Body of pancreas (tissue), 4 donors: ENCODE results near the gene CAMK2B. TPM values are rescaled to one million over a fixed set of nuclear protein-coding genes. Genes with fewer than 3 reads are reported as not detected.

Experiments
- ATAC-seq: fragments of 150-250 bp; one replicate; pipeline ENCODE4 v1.9.1; 2016
- DNase-seq, 4 donors: peaks; one replicate each; pipeline ENCODE4 v3.0.0-alpha.2; 2019
- H3K27ac ChIP-seq, 4 donors: fragments of 200-600 bp; sonication (generic); 1 replicate in 3 of 4; 2 replicates in 1 of 4; pipeline versions ENCODE4 v1.5.1 to v1.6.1; 2016 to 2019; ENCODE audit warnings: mild to moderate bottlenecking in 1 of 4, mixed read lengths in 1 of 4, moderate library complexity in 1 of 4
- H3K27me3 ChIP-seq, 2 donors: fragments of 200-600 bp; sonication (generic); one replicate each; pipeline ENCODE4 v1.6.0; 2016; ENCODE audit warnings: mild to moderate bottlenecking in 1 of 2
- H3K36me3 ChIP-seq, 2 donors: fragments of 200-600 bp; sonication (generic); replicated peaks in 1 of 2; 2 replicates each; pipeline ENCODE4 v1.5.1; 2016; ENCODE audit warnings: low read depth in 2 of 2; ENCODE audit not compliant: insufficient read depth in 1 of 2
- H3K4me1 ChIP-seq: fragments of 200-600 bp; sonication (generic); one replicate; pipeline ENCODE4 v1.6.0; 2016
- H3K4me3 ChIP-seq, 2 donors: fragments of 200-600 bp; sonication (generic); 1 replicate in 1 of 2; 2 replicates in 1 of 2; pipeline ENCODE4 v1.5.1; 2016 to 2019
- H3K9me3 ChIP-seq, 3 donors: fragments of 200-600 bp; sonication (generic); 1 replicate in 2 of 3; 2 replicates in 1 of 3; pipeline ENCODE4 v1.5.1; 2016
- POLR2A ChIP-seq, 3 donors: fragments of 450-650 bp; IDR thresholded peaks; one replicate each; pipeline ENCODE4 v1.6.1; 2016; ENCODE audit warnings: antibody characterized with exemption in 3 of 3, mild to moderate bottlenecking in 2 of 3
- WGBS, 2 donors: methylation state at CpG; one replicate each; pipeline ENCODE4 v1.1.5; 2017; 5-methylcytosine and 5-hydroxymethylcytosine counted together
- intact Hi-C: fragments of 100-400 bp; cut with DNase I; formaldehyde crosslinking; loops from one replicate; pipeline ENCODE4 v1.15.1; 2023
- total RNA-seq, 2 donors: library from RNA; depleted of rRNA; stranded (reverse); fragments of >200 nt; gene quantifications; one replicate each; pipeline ENCODE4 v1.1.0, GENCODE V29; 2016
- TF ChIP-seq, protein P1 (sequence below), 7 experiments: fragments of 450-650 bp in 4 of 7; fragments of 200-600 bp in 3 of 7; sonication (generic) in 3 of 7; IDR thresholded peaks; one replicate each; pipeline ENCODE4 v1.5.1; 2016 to 2019; ENCODE audit warnings: antibody characterized with exemption in 7 of 7

CAMK2B gene
- total RNA-seq, 2 donors from 2014 or later, result 0.52 to 7.6 TPM

GRCh38 chr7:44278451-44279161, 46.8 kb downstream of the CAMK2B start:
- TF ChIP-seq, protein P1, sequence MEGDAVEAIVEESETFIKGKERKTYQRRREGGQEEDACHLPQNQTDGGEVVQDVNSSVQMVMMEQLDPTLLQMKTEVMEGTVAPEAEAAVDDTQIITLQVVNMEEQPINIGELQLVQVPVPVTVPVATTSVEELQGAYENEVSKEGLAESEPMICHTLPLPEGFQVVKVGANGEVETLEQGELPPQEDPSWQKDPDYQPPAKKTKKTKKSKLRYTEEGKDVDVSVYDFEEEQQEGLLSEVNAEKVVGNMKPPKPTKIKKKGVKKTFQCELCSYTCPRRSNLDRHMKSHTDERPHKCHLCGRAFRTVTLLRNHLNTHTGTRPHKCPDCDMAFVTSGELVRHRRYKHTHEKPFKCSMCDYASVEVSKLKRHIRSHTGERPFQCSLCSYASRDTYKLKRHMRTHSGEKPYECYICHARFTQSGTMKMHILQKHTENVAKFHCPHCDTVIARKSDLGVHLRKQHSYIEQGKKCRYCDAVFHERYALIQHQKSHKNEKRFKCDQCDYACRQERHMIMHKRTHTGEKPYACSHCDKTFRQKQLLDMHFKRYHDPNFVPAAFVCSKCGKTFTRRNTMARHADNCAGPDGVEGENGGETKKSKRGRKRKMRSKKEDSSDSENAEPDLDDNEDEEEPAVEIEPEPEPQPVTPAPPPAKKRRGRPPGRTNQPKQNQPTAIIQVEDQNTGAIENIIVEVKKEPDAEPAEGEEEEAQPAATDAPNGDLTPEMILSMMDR (IDR thresholded peaks at IDR 0.05), result no peak
- TF ChIP-seq POLR2A (IDR thresholded peaks at IDR 0.05), result no peak
- no peak overlapping the region for H3K27ac ChIP-seq
- H3K9me3 ChIP-seq, result no peaks in the 10 kb centered on the region
- intact Hi-C loops, result no loop called here
- no peaks in the 10 kb centered on the region for H3K27me3 ChIP-seq
- ATAC-seq, result no peak
- no peak overlapping the region for H3K4me3 ChIP-seq
- no peaks in the 10 kb centered on the region for H3K4me1 ChIP-seq
- 60 to 76% methylated on average over 5 to 9 of the region's 9 CpGs for WGBS, 2 donors
- DNase-seq, result peak in 2 of 4 donors; percentile 2 to 6
- no peaks in the 10 kb centered on the region for H3K36me3 ChIP-seq

GRCh38 chr7:44277851-44278250, 47.5 kb downstream of the CAMK2B start:
- Histone ChIP-seq H3K36me3 (no peaks in the 10 kb centered on the region), H3K27ac (no peak overlapping the region), H3K27me3 (no peaks in the 10 kb centered on the region), H3K4me1 (no peaks in the 10 kb centered on the region), H3K4me3 (no peak overlapping the region), H3K9me3 (no peaks in the 10 kb centered on the region)
- WGBS, 2 donors, result 56 to 73% methylated on average over 7 of the region's 8 CpGs
- DNase-seq, result peak in 2 of 4 donors; percentile 5 to 9
- ATAC-seq, result no peak
- TF ChIP-seq, protein P1 (IDR thresholded peaks at IDR 0.05), result no peak
- TF ChIP-seq POLR2A (IDR thresholded peaks at IDR 0.05), result no peak
- intact Hi-C loops, result no loop called here

DNA sequence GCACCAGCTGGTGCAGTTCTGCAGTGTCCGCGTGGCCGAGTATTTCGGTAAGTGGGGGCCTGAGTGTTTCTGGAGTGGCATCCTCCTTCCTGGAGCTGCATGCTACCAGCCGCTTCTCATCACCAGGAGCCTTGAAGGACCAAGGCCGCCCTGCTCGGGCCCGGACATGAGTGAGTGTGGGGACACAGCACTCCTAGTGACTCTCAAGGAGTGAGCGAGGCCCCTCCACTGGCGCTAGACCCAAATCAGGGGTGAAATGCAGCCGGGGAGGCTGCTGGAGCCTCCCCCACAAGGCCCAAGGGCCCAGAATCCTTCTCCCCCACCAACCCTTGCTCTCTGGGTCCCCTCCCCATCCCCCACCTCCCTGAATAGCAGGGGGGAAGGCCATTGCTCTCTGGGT, 48.0 kb downstream of the CAMK2B start:
- TF ChIP-seq POLR2A (IDR thresholded peaks at IDR 0.05), result no peak
- H3K36me3 ChIP-seq, result no peaks in the 10 kb centered on the region
- WGBS, 2 donors, result 83 to 87% methylated on average over 10 to 11 of the region's 11 CpGs
- intact Hi-C loops, result no loop called here
- ATAC-seq (no peak), DNase-seq (peak in 1 of 4 donors; percentile 3)
- H3K4me3 ChIP-seq, result no peak overlapping the region
- H3K27ac ChIP-seq, result no peak overlapping the region
- H3K4me1 ChIP-seq, result no peaks in the 10 kb centered on the region
- no peaks in the 10 kb centered on the region for H3K27me3 ChIP-seq
- no peaks in the 10 kb centered on the region for H3K9me3 ChIP-seq

- intact Hi-C loops, result no loop called here
Observed at GRCh38 chr7:44276571-44277221, 48.7 kb downstream of the CAMK2B start.

DNA sequence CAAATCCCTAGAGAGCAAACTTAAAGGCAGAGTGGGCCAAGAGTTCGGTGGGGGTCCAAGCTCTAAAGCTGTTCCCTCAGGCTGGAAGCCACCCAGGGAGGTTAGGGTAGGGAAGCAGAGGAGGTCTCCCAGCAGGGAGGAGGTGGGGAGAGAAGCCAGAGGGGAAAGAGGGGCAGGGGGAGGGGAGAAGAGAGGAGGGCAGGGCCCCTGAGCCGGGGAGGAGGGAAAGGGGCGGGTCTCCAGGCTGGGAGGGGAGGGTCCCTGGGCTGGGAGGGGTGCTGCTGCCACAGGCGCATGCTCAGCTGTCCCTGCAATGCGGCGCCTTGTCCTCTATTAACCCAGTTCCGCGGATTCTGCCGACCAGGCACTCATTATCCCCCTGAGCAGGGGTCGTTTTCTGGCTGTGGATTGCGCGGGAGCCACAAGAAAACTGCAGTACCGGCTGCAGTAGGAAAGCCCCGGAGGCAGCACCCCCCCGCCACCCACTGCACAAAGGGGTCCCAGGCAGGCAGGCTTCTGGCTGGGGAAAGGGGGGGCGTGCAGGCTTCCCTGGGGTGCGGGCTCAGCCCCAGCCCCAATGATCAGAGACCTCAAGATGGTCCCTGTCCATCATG, 49.3 kb downstream of the CAMK2B start:
- TF ChIP-seq, protein P1 (IDR thresholded peaks at IDR 0.05), result no peak
- TF ChIP-seq POLR2A (IDR thresholded peaks at IDR 0.05), result no peak
- no peaks in the 10 kb centered on the region for H3K36me3 ChIP-seq
- H3K4me1 ChIP-seq, result no peaks in the 10 kb centered on the region
- 25 to 36% methylated on average over 15 to 16 of the region's 17 CpGs for WGBS, 2 donors
- intact Hi-C loops, result no loop called here
- no peaks in the 10 kb centered on the region for H3K27me3 ChIP-seq
- ATAC-seq (no peak), DNase-seq (peak in 1 of 4 donors; percentile 8)
- no peak overlapping the region for H3K4me3 ChIP-seq
- no peak overlapping the region for H3K27ac ChIP-seq
- no peaks in the 10 kb centered on the region for H3K9me3 ChIP-seq

More at GRCh38 chr7:44276571-44277221, 48.7 kb downstream of the CAMK2B start:
- Histone ChIP-seq H3K27me3 (no peaks in the 10 kb centered on the region), H3K27ac (no peak overlapping the region), H3K4me3 (no peak overlapping the region), H3K4me1 (no peaks in the 10 kb centered on the region), H3K36me3 (no peaks in the 10 kb centered on the region), H3K9me3 (no peaks in the 10 kb centered on the region)
- 86 to 90% methylated on average over 15 to 17 of the region's 20 CpGs for WGBS, 2 donors
- TF ChIP-seq POLR2A (IDR thresholded peaks at IDR 0.05), result no peak
- TF ChIP-seq, protein P1 (IDR thresholded peaks at IDR 0.05), result no peak
- DNase-seq, result peak in 1 of 4 donors; percentile 8
- no peak for ATAC-seq
